ENCODE measurements around the gene MYCL. TPM values are rescaled to one million over a fixed set of nuclear protein-coding genes. Genes with fewer than 3 reads are reported as not detected.

MYCL gene
- total RNA-seq, 1 donor from 2014 or later, result 17.2 TPM

DNA sequence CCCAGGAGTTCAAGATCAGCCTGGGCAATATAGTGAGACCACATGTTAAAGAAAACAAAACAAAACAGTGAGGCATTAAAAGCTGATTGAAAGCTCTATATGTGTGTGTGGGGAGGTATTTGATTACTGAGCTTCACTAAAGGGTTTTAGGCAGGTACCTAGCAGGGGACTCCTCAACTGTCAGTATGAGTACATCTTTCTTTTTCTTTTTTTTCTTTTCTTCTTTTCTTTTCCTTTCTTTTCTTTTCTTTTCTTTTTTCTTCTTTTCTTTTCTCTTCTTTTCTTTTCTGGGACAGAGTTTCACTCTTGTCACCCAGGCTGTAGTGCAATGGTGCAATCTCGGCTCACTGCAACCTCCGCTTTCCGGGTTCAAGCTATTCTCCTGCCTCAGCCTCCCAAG lies 8.5 kb upstream of the MYCL start:
- Histone ChIP-seq H3K4me1 (no peaks in the 10 kb centered on the region), H3K36me3 (no peaks in the 10 kb centered on the region), H3K4me3 (no peak overlapping the region), H3K27ac (no peak overlapping the region), H3K27me3 (no peaks in the 10 kb centered on the region), H3K9me3 (no peaks in the 10 kb centered on the region)
- no peak for DNase-seq (ENCODE audit: extremely low spot score in 2 of 2)
- intact Hi-C loops (cut with DNase I), result no loop called here
- no peak for TF ChIP-seq POLR2A (IDR thresholded peaks at IDR 0.05)
- TF ChIP-seq, protein P1, sequence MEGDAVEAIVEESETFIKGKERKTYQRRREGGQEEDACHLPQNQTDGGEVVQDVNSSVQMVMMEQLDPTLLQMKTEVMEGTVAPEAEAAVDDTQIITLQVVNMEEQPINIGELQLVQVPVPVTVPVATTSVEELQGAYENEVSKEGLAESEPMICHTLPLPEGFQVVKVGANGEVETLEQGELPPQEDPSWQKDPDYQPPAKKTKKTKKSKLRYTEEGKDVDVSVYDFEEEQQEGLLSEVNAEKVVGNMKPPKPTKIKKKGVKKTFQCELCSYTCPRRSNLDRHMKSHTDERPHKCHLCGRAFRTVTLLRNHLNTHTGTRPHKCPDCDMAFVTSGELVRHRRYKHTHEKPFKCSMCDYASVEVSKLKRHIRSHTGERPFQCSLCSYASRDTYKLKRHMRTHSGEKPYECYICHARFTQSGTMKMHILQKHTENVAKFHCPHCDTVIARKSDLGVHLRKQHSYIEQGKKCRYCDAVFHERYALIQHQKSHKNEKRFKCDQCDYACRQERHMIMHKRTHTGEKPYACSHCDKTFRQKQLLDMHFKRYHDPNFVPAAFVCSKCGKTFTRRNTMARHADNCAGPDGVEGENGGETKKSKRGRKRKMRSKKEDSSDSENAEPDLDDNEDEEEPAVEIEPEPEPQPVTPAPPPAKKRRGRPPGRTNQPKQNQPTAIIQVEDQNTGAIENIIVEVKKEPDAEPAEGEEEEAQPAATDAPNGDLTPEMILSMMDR (IDR thresholded peaks at IDR 0.05), result no peak
- TF ChIP-seq POLR2AphosphoS5 (IDR thresholded peaks at IDR 0.05; ENCODE audit: insufficient read depth in 1 of 2, low read depth in 1 of 2), result no peak

DNA sequence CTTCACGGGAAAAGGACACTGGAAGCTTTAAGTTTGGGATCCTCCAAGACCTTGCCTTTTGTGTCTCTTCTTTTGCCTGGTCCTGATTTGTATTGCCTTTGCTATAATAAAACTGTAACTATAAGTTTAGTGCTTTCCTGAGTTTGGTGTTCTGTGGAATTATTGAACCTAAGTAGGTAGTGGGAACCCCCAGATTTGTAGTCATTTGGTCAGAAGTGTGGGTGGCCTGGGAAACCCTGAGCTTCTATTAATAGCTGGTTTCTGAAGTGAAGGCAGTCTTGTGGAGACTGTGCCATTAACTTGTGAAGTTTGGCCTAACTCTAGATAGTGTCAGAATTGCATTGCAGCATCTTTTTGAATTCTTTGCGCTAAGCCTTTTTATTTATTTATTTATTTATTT lies 6.8 kb upstream of the MYCL start:
- no peaks in the 10 kb centered on the region for H3K27me3 ChIP-seq
- no peaks in the 10 kb centered on the region for H3K36me3 ChIP-seq
- H3K27ac ChIP-seq, result no peak overlapping the region
- no peaks in the 10 kb centered on the region for H3K9me3 ChIP-seq
- intact Hi-C loops (cut with DNase I), result no loop called here
- TF ChIP-seq, protein P1 (IDR thresholded peaks at IDR 0.05), result no peak
- no peak for TF ChIP-seq POLR2A (IDR thresholded peaks at IDR 0.05)
- no peak for TF ChIP-seq POLR2AphosphoS5 (IDR thresholded peaks at IDR 0.05; ENCODE audit: insufficient read depth in 1 of 2, low read depth in 1 of 2)
- no peak overlapping the region for H3K4me3 ChIP-seq
- H3K4me1 ChIP-seq, result no peaks in the 10 kb centered on the region
- DNase-seq (ENCODE audit: extremely low spot score in 2 of 2), result no peak

DNA sequence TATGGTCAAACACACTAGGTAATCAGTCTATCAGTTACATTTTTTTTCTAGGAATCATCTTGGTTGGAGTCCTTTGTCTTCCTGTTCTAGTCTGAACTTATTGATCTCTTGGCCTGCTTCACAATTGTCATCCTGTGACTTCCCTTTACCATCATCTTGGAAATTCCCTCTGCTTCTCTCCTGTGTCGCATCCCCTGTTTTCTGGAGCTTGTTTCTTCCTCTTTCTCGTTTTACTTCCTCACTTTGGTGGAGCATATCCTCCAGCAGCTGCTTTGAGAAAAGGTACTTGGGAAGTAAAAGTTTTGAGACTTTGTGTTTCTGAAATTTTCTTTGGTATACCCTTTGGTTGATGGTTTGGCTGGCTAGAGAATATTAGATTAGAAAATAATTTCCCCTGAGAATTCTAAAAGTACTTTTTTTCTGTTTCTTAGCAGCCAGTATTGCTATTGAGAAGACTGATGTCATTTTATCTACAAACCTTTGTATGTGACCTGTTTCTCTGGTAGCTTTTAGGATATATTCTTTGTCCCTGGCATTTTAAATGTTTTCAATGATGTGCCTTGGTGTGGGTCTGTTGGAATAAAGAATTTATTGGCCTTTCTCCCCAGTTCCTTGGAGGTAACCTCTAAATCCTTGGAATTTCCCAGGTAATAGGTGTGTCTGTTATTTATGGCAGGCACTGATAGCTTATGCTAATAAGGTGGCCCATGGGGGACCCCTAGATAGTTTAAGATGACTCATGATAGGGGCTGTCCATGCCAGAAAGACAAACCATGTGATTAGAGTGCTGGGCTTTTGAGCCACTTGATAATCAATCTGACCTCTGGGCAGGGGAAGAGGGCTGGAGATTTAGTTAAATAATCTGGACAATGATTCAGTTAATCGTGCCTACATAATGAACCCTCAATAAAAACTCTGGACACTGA lies 6.1 kb upstream of the MYCL start:
- H3K4me1 ChIP-seq, result no peaks in the 10 kb centered on the region
- no peak for TF ChIP-seq POLR2AphosphoS5 (IDR thresholded peaks at IDR 0.05; ENCODE audit: insufficient read depth in 1 of 2, low read depth in 1 of 2)
- TF ChIP-seq, protein P1 (IDR thresholded peaks at IDR 0.05), result no peak
- no peak for TF ChIP-seq POLR2A (IDR thresholded peaks at IDR 0.05)
- no peaks in the 10 kb centered on the region for H3K27me3 ChIP-seq
- H3K36me3 ChIP-seq, result no peaks in the 10 kb centered on the region
- no peak overlapping the region for H3K4me3 ChIP-seq
- intact Hi-C loops (cut with DNase I), result no loop called here
- no peak overlapping the region for H3K27ac ChIP-seq
- no peaks in the 10 kb centered on the region for H3K9me3 ChIP-seq
- no peak for DNase-seq (ENCODE audit: extremely low spot score in 2 of 2)

- TF ChIP-seq, protein P1 (IDR thresholded peaks at IDR 0.05), result no peak
- no peak for TF ChIP-seq POLR2AphosphoS5 (IDR thresholded peaks at IDR 0.05; ENCODE audit: insufficient read depth in 1 of 2, low read depth in 1 of 2)
- TF ChIP-seq POLR2A (IDR thresholded peaks at IDR 0.05), result no peak
- Histone ChIP-seq H3K4me1 (peaks cover 20% of the 10 kb centered on the region), H3K9me3 (no peaks in the 10 kb centered on the region), H3K4me3 (no peak overlapping the region), H3K27ac (no peak overlapping the region), H3K36me3 (no peaks in the 10 kb centered on the region), H3K27me3 (no peaks in the 10 kb centered on the region)
- DNase-seq (ENCODE audit: extremely low spot score in 2 of 2), result no peak
- intact Hi-C loops (cut with DNase I), result no loop called here
Observed at GRCh38 chr1:39905172-39905571, 3.5 kb upstream of the MYCL start.

DNA sequence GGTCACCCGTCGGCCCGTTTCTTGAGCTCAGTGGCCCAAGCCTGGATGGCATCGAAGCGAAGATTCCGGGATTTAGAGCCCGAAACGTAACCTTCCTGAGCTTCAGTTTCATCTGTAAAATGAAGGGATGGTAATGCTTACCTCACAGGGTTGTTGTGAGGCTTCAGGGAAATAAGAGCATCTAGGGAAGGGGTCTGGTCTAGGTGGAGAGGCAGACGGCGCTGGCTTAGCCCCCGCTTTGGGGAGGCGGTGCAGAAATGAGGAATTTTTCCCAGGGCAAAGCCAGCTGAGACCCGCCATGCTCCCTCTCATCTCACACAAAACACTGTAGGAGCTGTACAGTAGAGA lies 717 bp upstream of the MYCL start:
- peak overlapping the region; percentile 51 to 57 for H3K4me3 ChIP-seq
- H3K36me3 ChIP-seq, result no peaks in the 10 kb centered on the region
- no peak for TF ChIP-seq POLR2AphosphoS5 (IDR thresholded peaks at IDR 0.05; ENCODE audit: insufficient read depth in 1 of 2, low read depth in 1 of 2)
- TF ChIP-seq POLR2A (IDR thresholded peaks at IDR 0.05), result no peak
- TF ChIP-seq, protein P1 (IDR thresholded peaks at IDR 0.05), result no peak
- peak overlapping the region; percentile 27 for H3K27ac ChIP-seq
- peaks cover 32% of the 10 kb centered on the region for H3K4me1 ChIP-seq
- no peak for DNase-seq (ENCODE audit: extremely low spot score in 2 of 2)
- H3K27me3 ChIP-seq, result no peaks in the 10 kb centered on the region
- no peaks in the 10 kb centered on the region for H3K9me3 ChIP-seq
- intact Hi-C loops (cut with DNase I), result no loop called here
